ENCODE measurements around the gene TMTC1.

Gene TMTC1

DNA sequence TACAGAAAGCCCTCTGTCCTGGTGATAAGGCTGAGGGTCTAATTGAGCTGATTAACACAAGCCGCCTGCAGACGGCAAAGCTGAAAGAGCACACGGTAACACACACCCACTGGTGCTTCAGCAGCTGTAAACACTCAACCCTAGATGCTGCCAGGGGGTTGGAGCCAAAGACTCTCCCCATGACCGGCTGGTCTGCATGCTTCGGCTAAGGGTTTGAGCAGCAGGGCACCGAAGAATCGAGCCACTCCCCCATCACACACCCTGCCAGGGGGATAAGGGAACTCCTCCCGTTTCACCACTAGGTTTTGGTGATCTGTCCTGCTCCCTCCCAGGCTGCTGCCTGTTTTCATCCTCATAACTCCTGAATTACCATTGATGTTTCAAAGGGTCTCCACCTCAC lies 145.2 kb downstream of the TMTC1 start:
- TF ChIP-seq TAF1 (IDR thresholded peaks at IDR 0.05; ENCODE audit: borderline replicate concordance, insufficient read depth, low read length): no peak
- TF ChIP-seq FOXP2 (optimal IDR thresholded peaks at IDR 0.05; ENCODE audit: borderline replicate concordance, extremely low read depth, extremely low read length, insufficient read depth): no peak
- TF ChIP-seq POLR2AphosphoS5 (IDR thresholded peaks at IDR 0.05; ENCODE audit: low read depth, low read length): no peak

DNA sequence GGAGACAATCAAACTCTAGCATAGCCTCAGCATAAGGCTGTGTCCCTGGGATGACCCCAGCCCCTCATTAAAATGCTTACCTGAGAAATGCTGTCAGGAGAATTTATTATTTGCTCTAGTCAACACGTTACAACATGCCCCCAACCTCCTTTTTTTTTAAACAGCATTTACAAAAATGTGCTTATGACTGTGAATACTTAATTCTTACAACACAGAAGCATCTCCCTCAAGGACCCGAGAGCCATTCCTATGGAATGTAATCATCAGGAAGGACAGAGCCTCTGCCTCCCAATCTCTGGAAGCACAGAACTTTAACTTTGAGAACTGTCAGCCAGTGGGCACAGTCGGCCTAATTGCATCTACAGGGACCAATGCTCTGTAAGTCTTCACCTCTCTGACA lies 149.7 kb downstream of the TMTC1 start:
- no peak for TF ChIP-seq POLR2AphosphoS5 (IDR thresholded peaks at IDR 0.05; ENCODE audit: low read depth, low read length)

DNA sequence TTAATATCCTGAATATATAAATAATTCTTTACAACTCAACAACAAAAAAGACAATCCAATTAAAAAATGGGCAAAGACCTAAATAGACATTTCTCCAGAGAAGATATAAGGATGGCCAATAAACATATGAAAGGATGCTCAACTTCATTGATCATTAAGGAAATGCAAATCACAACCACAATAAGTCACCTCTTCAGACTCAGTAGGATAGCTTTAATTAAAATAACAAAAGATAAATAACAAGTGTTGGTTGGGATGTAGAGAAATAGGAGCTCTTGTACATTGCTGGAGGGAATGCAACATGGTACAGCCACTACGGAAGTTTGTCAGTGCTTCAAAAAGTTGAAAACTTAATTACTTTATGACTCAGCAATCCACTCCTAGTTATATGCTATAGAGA lies 156.5 kb downstream of the TMTC1 start:
- TF ChIP-seq POLR2AphosphoS5 (IDR thresholded peaks at IDR 0.05; ENCODE audit: low read depth, low read length): no peak
- TF ChIP-seq TAF1 (IDR thresholded peaks at IDR 0.05; ENCODE audit: borderline replicate concordance, insufficient read depth, low read length): no peak
- no peak for TF ChIP-seq FOXP2 (optimal IDR thresholded peaks at IDR 0.05; ENCODE audit: borderline replicate concordance, extremely low read depth, extremely low read length, insufficient read depth)
- TF ChIP-seq, protein P1, sequence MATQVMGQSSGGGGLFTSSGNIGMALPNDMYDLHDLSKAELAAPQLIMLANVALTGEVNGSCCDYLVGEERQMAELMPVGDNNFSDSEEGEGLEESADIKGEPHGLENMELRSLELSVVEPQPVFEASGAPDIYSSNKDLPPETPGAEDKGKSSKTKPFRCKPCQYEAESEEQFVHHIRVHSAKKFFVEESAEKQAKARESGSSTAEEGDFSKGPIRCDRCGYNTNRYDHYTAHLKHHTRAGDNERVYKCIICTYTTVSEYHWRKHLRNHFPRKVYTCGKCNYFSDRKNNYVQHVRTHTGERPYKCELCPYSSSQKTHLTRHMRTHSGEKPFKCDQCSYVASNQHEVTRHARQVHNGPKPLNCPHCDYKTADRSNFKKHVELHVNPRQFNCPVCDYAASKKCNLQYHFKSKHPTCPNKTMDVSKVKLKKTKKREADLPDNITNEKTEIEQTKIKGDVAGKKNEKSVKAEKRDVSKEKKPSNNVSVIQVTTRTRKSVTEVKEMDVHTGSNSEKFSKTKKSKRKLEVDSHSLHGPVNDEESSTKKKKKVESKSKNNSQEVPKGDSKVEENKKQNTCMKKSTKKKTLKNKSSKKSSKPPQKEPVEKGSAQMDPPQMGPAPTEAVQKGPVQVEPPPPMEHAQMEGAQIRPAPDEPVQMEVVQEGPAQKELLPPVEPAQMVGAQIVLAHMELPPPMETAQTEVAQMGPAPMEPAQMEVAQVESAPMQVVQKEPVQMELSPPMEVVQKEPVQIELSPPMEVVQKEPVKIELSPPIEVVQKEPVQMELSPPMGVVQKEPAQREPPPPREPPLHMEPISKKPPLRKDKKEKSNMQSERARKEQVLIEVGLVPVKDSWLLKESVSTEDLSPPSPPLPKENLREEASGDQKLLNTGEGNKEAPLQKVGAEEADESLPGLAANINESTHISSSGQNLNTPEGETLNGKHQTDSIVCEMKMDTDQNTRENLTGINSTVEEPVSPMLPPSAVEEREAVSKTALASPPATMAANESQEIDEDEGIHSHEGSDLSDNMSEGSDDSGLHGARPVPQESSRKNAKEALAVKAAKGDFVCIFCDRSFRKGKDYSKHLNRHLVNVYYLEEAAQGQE (IDR thresholded peaks at IDR 0.05; ENCODE audit: insufficient read depth in 1 of 2, low read depth in 2 of 2, low read length in 2 of 2): no peak
- TF ChIP-seq SIN3A (IDR thresholded peaks at IDR 0.05; ENCODE audit: borderline replicate concordance, insufficient read depth, low read length): no peak

DNA sequence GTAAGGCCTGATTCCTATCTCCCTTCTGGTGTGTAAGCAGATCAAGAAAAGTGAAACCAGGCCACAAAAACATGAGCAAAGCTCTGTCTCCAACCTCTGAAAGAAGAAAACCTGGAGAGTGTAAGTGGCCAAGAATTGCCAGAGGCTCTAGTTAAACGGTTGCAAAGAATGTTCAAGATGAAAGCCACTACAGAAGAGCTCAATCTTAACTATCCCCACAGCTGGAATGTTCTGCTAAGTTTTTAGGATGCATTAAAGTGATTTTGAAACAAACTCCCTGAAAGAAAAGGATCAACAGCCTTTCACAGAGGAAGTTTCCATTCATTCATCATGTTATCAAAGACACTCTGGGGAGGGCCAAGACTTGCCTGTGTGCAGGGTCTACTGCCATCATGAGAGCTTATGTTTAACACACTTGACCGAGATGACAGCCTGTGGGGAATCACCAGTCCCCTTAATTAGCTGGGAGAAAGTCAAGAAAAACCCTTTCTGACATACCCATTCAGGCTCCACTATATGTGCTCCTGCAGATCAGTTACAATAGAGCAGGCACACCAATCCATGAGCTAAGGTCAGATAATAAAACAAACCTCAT lies 158.3 kb downstream of the TMTC1 start:
- no peak for TF ChIP-seq SIN3A (IDR thresholded peaks at IDR 0.05; ENCODE audit: borderline replicate concordance, insufficient read depth, low read length)

DNA sequence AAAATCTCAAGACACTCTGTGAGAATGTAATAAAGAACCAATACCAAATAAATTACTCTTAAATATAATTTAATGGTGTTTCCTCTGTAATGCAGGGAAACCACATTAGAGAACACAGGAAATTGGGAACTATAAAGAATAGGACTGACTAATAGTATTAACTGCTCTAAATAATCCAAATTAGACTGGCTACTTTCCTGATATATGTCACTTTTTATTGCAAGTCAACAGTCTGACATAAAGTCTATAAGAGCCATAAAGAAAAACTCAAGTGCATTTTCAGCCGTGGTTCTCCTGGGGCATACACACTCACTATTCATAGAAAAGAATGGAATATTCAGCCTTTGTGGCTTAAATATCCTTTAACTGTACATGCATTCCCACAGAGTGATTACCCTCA lies 161.5 kb downstream of the TMTC1 start:
- TF ChIP-seq FOXP2 (optimal IDR thresholded peaks at IDR 0.05; ENCODE audit: borderline replicate concordance, extremely low read depth, extremely low read length, insufficient read depth) (no peak), TAF1 (IDR thresholded peaks at IDR 0.05; ENCODE audit: borderline replicate concordance, insufficient read depth, low read length) (no peak), SIN3A (IDR thresholded peaks at IDR 0.05; ENCODE audit: borderline replicate concordance, insufficient read depth, low read length) (no peak), POLR2AphosphoS5 (IDR thresholded peaks at IDR 0.05; ENCODE audit: low read depth, low read length) (no peak)
- TF ChIP-seq, protein P1 (IDR thresholded peaks at IDR 0.05; ENCODE audit: insufficient read depth in 1 of 2, low read depth in 2 of 2, low read length in 2 of 2): no peak

DNA sequence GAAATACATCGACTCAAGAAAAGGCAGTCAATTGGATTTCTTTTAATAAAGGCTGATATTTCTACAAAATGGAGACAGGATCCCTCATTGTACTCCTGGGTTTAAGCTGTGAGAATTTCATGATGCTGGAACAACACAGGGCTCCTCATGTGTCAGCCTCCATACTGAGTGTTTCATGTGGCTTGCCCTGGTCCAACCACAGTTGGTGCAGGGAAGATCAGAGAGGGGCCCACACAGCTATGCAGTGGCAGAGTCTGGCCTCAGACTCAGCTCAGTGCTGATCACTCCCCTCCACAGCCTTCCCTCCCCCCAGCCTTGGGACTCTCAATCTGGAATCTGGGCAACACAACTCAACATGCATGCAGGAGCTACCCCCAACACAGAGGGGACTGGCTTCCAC lies 163.7 kb downstream of the TMTC1 start:
- no peak for TF ChIP-seq POLR2AphosphoS5 (IDR thresholded peaks at IDR 0.05; ENCODE audit: low read depth, low read length)
- TF ChIP-seq FOXP2 (optimal IDR thresholded peaks at IDR 0.05; ENCODE audit: borderline replicate concordance, extremely low read depth, extremely low read length, insufficient read depth): no peak
- TF ChIP-seq TAF1 (IDR thresholded peaks at IDR 0.05; ENCODE audit: borderline replicate concordance, insufficient read depth, low read length): no peak
- no peak for TF ChIP-seq SIN3A (IDR thresholded peaks at IDR 0.05; ENCODE audit: borderline replicate concordance, insufficient read depth, low read length)
- TF ChIP-seq, protein P1 (IDR thresholded peaks at IDR 0.05; ENCODE audit: insufficient read depth in 1 of 2, low read depth in 2 of 2, low read length in 2 of 2): no peak

DNA sequence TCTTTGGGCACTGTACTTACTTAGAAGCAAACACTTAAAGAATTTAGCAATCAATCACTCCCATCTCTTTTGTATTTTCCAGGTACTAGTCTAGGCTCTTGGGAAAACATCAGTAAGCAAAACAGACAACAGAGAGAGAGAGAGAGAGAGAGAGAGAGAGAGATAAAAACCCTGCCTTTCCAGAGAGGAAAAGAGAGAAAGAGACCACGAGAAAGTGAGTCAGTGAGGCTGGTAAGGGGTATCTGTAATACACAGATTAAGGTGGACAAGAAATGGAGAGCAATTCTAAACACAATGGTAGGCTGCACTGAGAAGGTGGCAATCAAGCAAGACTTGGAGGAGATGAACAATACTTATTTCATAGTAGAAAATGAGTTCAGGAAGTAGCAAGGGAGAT lies 166.3 kb downstream of the TMTC1 start:
- TF ChIP-seq, protein P1 (IDR thresholded peaks at IDR 0.05; ENCODE audit: insufficient read depth in 1 of 2, low read depth in 2 of 2, low read length in 2 of 2): no peak
- no peak for TF ChIP-seq TAF1 (IDR thresholded peaks at IDR 0.05; ENCODE audit: borderline replicate concordance, insufficient read depth, low read length)
